PC-9 (cell line): ENCODE results near the gene CALML5.

ENCODE experiments used
- CTCF ChIP-seq: fragments of 200-600 bp; sonication (generic); conservative IDR thresholded peaks from 2 replicates; pipeline ENCODE4 v1.6.1; 2017; ENCODE audit warnings: mixed run types, antibody characterized with exemption, mild to moderate bottlenecking, moderate library complexity
- EZH2 ChIP-seq: fragments of 200-600 bp; sonication (generic); IDR thresholded peaks from 2 replicates; pipeline ENCODE4 v1.8.0; 2017; ENCODE audit warnings: antibody characterized with exemption, low read depth

GRCh38 chr10:5507649-5508131, 8.3 kb upstream of the CALML5 start:
- TF ChIP-seq CTCF (no peak), EZH2 (no peak)
